K562 (cell line): ENCODE data around the gene BEST2. TPM values are rescaled to one million over a fixed set of nuclear protein-coding genes. Genes with fewer than 3 reads are reported as not detected.
A peak's percentile ranks its signal among the peaks of the same experiment; 100 is the strongest.

Experiments used
- CXXC5 ChIP-seq: fragments of 250-450 bp; sonication (Bioruptor Pico); IDR thresholded peaks from 2 replicates; pipeline ENCODE4 v1.8.0; 2022; ENCODE audit warnings: inconsistent platforms, mild to moderate bottlenecking, moderate library complexity
- DMBX1 ChIP-seq: fragments of 250-450 bp; sonication (Bioruptor Pico); IDR thresholded peaks from 2 replicates; pipeline ENCODE4 v1.8.0; 2022; ENCODE audit warnings: inconsistent platforms, mild to moderate bottlenecking, moderate library complexity, borderline replicate concordance
- HDGF ChIP-seq: fragments of 450-650 bp; IDR thresholded peaks from 2 replicates; pipeline ENCODE4 v1.6.1; 2016
- ILF3 ChIP-seq: fragments of 450-650 bp; IDR thresholded peaks from 2 replicates; pipeline ENCODE4 v1.6.1; 2018; ENCODE audit warnings: antibody characterized with exemption, mild to moderate bottlenecking, moderate library complexity, borderline replicate concordance
- NEUROD1 ChIP-seq: fragments of 150-350 bp; IDR thresholded peaks from 2 replicates; pipeline ENCODE4 v1.6.1; 2014; ENCODE audit warnings: borderline replicate concordance, low read length, low read depth; ENCODE audit not compliant: partially characterized antibody
- ZNF217 ChIP-seq: sonication (generic); formaldehyde crosslinking; IDR thresholded peaks from 2 replicates; pipeline ENCODE4 v1.8.0; 2022; ENCODE audit warnings: mild to moderate bottlenecking, missing genetic modification reagents
- ZNF764 ChIP-seq: fragments of 250-450 bp; sonication (Bioruptor Pico); IDR thresholded peaks from 2 replicates; pipeline ENCODE4 v1.4.0; 2020; ENCODE audit warnings: low read depth, mild to moderate bottlenecking, moderate library complexity
- ZNF830 ChIP-seq: fragments of 250-450 bp; sonication (Bioruptor Pico); IDR thresholded peaks from 2 replicates; pipeline ENCODE4 v1.5.0; 2021; ENCODE audit warnings: mild to moderate bottlenecking
- polyA plus RNA-seq, 8 experiments: library from polyadenylated mRNA; depleted of rRNA in 4 of 8; stranded (reverse) in 5 of 8; unstranded in 3 of 8; fragments of >200 nt; fragmentation: Nextera tagmentation in 2 of 8; fragmentation: Illumina TruSeq in 1 of 8; extraction: Ambion mirVana in 2 of 8; extraction: Trizol in 1 of 8; gene quantifications; 2 replicates each; pipeline versions ENCODE4 v1.2.1 to v1.2.3, GENCODE V29; 2011 to 2014; ENCODE audit warnings: inconsistent platforms in 1 of 8, missing spikeins in 1 of 8
- total RNA-seq, 7 experiments: library from RNA; depleted of rRNA in 6 of 7; stranded (reverse); fragments of >200 nt in 6 of 7; fragmentation: Illumina TruSeq in 2 of 7; extraction: Trizol in 2 of 7; gene quantifications; 2 replicates each; pipeline versions ENCODE4 v1.2.1 to v1.2.3, GENCODE V29; 2011 to 2021; ENCODE audit warnings: low replicate concordance in 1 of 7
- TF ChIP-seq, protein P1 (sequence below): fragments of 250-450 bp; sonication (Bioruptor Pico); IDR thresholded peaks from 2 replicates; pipeline ENCODE4 v1.8.0; 2022; ENCODE audit warnings: moderate library complexity, mild to moderate bottlenecking, inconsistent platforms
- TF ChIP-seq, protein P2 (sequence below): fragments of 450-650 bp; formaldehyde crosslinking; IDR thresholded peaks from 2 replicates; pipeline ENCODE4 v1.4.0; 2022; ENCODE audit warnings: missing genetic modification characterization
- TF ChIP-seq, protein P3 (sequence below), 3 experiments: fragments of 200-800 bp in 1 of 3; sonication (Bioruptor generic) in 1 of 3; sonication (generic) in 1 of 3; formaldehyde crosslinking in 1 of 3; IDR thresholded peaks; 2 replicates each; pipeline versions ENCODE4 v1.6.1 to v1.8.0; 2016 to 2022; ENCODE audit warnings: mild to moderate bottlenecking in 2 of 3, missing compliant biosample characterization in 2 of 3, missing genetic modification characterization in 2 of 3, missing genetic modification reagents in 1 of 3
- TF ChIP-seq, protein P4 (sequence below): fragments of 450-650 bp; IDR thresholded peaks from 2 replicates; pipeline ENCODE4 v1.6.1; 2016; ENCODE audit warnings: mild to moderate bottlenecking, moderate library complexity

Gene BEST2
- total and polyA plus RNA-seq, 9 of the 15 experiments (the other 6 are each of a cell fraction or from before 2014, with no cell fraction given): not detected

DNA sequence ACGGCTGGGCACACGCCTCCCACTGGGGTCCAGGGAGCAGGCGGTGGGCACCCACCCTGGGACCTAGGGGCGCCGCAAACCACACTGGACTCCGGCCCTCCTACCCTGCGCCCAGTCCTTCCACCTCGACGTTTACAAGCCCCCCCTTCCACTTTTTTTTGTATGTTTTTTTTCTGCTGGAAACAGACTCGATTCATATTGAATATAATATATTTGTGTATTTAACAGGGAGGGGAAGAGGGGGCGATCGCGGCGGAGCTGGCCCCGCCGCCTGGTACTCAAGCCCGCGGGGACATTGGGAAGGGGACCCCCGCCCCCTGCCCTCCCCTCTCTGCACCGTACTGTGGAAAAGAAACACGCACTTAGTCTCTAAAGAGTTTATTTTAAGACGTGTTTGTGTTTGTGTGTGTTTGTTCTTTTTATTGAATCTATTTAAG, 41.3 kb downstream of the BEST2 start (continued):
- TF ChIP-seq, protein P1, sequence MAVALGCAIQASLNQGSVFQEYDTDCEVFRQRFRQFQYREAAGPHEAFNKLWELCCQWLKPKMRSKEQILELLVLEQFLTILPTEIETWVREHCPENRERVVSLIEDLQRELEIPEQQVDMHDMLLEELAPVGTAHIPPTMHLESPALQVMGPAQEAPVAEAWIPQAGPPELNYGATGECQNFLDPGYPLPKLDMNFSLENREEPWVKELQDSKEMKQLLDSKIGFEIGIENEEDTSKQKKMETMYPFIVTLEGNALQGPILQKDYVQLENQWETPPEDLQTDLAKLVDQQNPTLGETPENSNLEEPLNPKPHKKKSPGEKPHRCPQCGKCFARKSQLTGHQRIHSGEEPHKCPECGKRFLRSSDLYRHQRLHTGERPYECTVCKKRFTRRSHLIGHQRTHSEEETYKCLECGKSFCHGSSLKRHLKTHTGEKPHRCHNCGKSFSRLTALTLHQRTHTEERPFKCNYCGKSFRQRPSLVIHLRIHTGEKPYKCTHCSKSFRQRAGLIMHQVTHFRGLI (CRISPR knock-in tag): no peak
- no peak for TF ChIP-seq ILF3
- TF ChIP-seq, protein P2, sequence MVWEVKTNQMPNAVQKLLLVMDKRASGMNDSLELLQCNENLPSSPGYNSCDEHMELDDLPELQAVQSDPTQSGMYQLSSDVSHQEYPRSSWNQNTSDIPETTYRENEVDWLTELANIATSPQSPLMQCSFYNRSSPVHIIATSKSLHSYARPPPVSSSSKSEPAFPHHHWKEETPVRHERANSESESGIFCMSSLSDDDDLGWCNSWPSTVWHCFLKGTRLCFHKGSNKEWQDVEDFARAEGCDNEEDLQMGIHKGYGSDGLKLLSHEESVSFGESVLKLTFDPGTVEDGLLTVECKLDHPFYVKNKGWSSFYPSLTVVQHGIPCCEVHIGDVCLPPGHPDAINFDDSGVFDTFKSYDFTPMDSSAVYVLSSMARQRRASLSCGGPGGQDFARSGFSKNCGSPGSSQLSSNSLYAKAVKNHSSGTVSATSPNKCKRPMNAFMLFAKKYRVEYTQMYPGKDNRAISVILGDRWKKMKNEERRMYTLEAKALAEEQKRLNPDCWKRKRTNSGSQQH: no peak
- no peak for TF ChIP-seq ZNF764 (CRISPR knock-in tag)
- TF ChIP-seq ZNF830 (CRISPR knock-in tag): no peak; the same call in 1 of the 2 replicates
- TF ChIP-seq HDGF: no peak
- no peak for TF ChIP-seq DMBX1 (CRISPR knock-in tag)
- TF ChIP-seq NEUROD1: no peak
- TF ChIP-seq ZNF217: no peak
- TF ChIP-seq, protein P3, sequence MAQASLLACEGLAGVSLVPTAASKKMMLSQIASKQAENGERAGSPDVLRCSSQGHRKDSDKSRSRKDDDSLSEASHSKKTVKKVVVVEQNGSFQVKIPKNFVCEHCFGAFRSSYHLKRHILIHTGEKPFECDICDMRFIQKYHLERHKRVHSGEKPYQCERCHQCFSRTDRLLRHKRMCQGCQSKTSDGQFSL (CRISPR knock-in tag; IDR thresholded peaks at IDR 0.05): peak; percentile 75
- TF ChIP-seq, protein P3 (tag; IDR thresholded peaks at IDR 0.05): no peak
- TF ChIP-seq CXXC5: no peak
- TF ChIP-seq, protein P4, sequence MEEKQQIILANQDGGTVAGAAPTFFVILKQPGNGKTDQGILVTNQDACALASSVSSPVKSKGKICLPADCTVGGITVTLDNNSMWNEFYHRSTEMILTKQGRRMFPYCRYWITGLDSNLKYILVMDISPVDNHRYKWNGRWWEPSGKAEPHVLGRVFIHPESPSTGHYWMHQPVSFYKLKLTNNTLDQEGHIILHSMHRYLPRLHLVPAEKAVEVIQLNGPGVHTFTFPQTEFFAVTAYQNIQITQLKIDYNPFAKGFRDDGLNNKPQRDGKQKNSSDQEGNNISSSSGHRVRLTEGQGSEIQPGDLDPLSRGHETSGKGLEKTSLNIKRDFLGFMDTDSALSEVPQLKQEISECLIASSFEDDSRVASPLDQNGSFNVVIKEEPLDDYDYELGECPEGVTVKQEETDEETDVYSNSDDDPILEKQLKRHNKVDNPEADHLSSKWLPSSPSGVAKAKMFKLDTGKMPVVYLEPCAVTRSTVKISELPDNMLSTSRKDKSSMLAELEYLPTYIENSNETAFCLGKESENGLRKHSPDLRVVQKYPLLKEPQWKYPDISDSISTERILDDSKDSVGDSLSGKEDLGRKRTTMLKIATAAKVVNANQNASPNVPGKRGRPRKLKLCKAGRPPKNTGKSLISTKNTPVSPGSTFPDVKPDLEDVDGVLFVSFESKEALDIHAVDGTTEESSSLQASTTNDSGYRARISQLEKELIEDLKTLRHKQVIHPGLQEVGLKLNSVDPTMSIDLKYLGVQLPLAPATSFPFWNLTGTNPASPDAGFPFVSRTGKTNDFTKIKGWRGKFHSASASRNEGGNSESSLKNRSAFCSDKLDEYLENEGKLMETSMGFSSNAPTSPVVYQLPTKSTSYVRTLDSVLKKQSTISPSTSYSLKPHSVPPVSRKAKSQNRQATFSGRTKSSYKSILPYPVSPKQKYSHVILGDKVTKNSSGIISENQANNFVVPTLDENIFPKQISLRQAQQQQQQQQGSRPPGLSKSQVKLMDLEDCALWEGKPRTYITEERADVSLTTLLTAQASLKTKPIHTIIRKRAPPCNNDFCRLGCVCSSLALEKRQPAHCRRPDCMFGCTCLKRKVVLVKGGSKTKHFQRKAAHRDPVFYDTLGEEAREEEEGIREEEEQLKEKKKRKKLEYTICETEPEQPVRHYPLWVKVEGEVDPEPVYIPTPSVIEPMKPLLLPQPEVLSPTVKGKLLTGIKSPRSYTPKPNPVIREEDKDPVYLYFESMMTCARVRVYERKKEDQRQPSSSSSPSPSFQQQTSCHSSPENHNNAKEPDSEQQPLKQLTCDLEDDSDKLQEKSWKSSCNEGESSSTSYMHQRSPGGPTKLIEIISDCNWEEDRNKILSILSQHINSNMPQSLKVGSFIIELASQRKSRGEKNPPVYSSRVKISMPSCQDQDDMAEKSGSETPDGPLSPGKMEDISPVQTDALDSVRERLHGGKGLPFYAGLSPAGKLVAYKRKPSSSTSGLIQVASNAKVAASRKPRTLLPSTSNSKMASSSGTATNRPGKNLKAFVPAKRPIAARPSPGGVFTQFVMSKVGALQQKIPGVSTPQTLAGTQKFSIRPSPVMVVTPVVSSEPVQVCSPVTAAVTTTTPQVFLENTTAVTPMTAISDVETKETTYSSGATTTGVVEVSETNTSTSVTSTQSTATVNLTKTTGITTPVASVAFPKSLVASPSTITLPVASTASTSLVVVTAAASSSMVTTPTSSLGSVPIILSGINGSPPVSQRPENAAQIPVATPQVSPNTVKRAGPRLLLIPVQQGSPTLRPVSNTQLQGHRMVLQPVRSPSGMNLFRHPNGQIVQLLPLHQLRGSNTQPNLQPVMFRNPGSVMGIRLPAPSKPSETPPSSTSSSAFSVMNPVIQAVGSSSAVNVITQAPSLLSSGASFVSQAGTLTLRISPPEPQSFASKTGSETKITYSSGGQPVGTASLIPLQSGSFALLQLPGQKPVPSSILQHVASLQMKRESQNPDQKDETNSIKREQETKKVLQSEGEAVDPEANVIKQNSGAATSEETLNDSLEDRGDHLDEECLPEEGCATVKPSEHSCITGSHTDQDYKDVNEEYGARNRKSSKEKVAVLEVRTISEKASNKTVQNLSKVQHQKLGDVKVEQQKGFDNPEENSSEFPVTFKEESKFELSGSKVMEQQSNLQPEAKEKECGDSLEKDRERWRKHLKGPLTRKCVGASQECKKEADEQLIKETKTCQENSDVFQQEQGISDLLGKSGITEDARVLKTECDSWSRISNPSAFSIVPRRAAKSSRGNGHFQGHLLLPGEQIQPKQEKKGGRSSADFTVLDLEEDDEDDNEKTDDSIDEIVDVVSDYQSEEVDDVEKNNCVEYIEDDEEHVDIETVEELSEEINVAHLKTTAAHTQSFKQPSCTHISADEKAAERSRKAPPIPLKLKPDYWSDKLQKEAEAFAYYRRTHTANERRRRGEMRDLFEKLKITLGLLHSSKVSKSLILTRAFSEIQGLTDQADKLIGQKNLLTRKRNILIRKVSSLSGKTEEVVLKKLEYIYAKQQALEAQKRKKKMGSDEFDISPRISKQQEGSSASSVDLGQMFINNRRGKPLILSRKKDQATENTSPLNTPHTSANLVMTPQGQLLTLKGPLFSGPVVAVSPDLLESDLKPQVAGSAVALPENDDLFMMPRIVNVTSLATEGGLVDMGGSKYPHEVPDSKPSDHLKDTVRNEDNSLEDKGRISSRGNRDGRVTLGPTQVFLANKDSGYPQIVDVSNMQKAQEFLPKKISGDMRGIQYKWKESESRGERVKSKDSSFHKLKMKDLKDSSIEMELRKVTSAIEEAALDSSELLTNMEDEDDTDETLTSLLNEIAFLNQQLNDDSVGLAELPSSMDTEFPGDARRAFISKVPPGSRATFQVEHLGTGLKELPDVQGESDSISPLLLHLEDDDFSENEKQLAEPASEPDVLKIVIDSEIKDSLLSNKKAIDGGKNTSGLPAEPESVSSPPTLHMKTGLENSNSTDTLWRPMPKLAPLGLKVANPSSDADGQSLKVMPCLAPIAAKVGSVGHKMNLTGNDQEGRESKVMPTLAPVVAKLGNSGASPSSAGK: peak; percentile 6; the same call in 1 of the 2 replicates
